HepG2 (cell line): ENCODE results near the gene DTNA. TPM values are rescaled to one million over a fixed set of nuclear protein-coding genes. Genes with fewer than 3 reads are reported as not detected.
A peak's percentile ranks its signal among the peaks of the same experiment; 100 is the strongest.

Source experiments
- CHCHD3 ChIP-seq: sonication (generic); formaldehyde crosslinking; IDR thresholded peaks from 2 replicates; pipeline ENCODE4 v1.8.0; 2022; ENCODE audit warnings: mild to moderate bottlenecking, missing genetic modification reagents, moderate library complexity
- CREB1 ChIP-seq, 2 experiments: fragments of 450-650 bp in 1 of 2; IDR thresholded peaks; 2 replicates each; pipeline ENCODE4 v1.6.1; 2016 to 2017; ENCODE audit warnings: control low read depth in 1 of 2, mild to moderate bottlenecking in 1 of 2, missing compliant biosample characterization in 1 of 2, missing genetic modification characterization in 1 of 2
- FOSL2 ChIP-seq: sonication (generic); formaldehyde crosslinking; IDR thresholded peaks from 2 replicates; pipeline ENCODE4 v1.4.0; 2020; ENCODE audit warnings: missing genetic modification reagents
- FOXA1 ChIP-seq, 2 experiments: fragments of 450-650 bp in 1 of 2; sonication (generic) in 1 of 2; formaldehyde crosslinking in 1 of 2; IDR thresholded peaks; 2 replicates each; pipeline versions ENCODE4 v1.4.0 to v1.6.1; 2016 to 2020; ENCODE audit warnings: missing genetic modification reagents in 1 of 2
- FOXA3 ChIP-seq: IDR thresholded peaks from 2 replicates; pipeline ENCODE4 v1.6.1; 2016; ENCODE audit warnings: missing genetic modification reagents, missing compliant biosample characterization
- HES4 ChIP-seq: sonication (generic); formaldehyde crosslinking; IDR thresholded peaks from 2 replicates; pipeline ENCODE4 v1.9.0; 2021; ENCODE audit warnings: mild to moderate bottlenecking, missing genetic modification reagents, borderline replicate concordance
- IKZF4 ChIP-seq: sonication (generic); formaldehyde crosslinking; IDR thresholded peaks from 2 replicates; pipeline ENCODE4 v1.5.1; 2020; ENCODE audit warnings: borderline replicate concordance, mild to moderate bottlenecking, low read depth, missing genetic modification reagents; ENCODE audit errors: not compliant biosample characterization
- MXI1 ChIP-seq: IDR thresholded peaks from 3 replicates; pipeline ENCODE4 v1.6.1; 2012; ENCODE audit warnings: low read depth, low read length, inconsistent platforms, borderline replicate concordance
- SALL2 ChIP-seq: sonication (generic); formaldehyde crosslinking; IDR thresholded peaks from 2 replicates; pipeline ENCODE4 v1.8.1; 2023; ENCODE audit warnings: mild to moderate bottlenecking, missing genetic modification reagents, inconsistent platforms
- SATB2 ChIP-seq: sonication (generic); formaldehyde crosslinking; IDR thresholded peaks from 2 replicates; pipeline ENCODE4 v1.5.0; 2020; ENCODE audit warnings: missing genetic modification reagents
- SRY ChIP-seq: sonication (generic); formaldehyde crosslinking; IDR thresholded peaks from 2 replicates; pipeline ENCODE4 v1.8.0; 2022; ENCODE audit warnings: mild to moderate bottlenecking, missing genetic modification reagents
- ZFP82 ChIP-seq: sonication (generic); formaldehyde crosslinking; IDR thresholded peaks from 2 replicates; pipeline ENCODE4 v1.5.1; 2020; ENCODE audit warnings: mild to moderate bottlenecking, missing genetic modification reagents, borderline replicate concordance
- ZFX ChIP-seq: sonication (generic); formaldehyde crosslinking; IDR thresholded peaks from 2 replicates; pipeline ENCODE4 v1.4.0; 2020; ENCODE audit warnings: mild to moderate bottlenecking, low read depth, missing genetic modification reagents, moderate library complexity
- ZNF496 ChIP-seq: sonication (generic); formaldehyde crosslinking; IDR thresholded peaks from 2 replicates; pipeline ENCODE4 v1.8.1; 2023; ENCODE audit warnings: mild to moderate bottlenecking, moderate library complexity, missing genetic modification reagents; ENCODE audit not compliant: insufficient replicate concordance
- ZNF552 ChIP-seq: sonication (generic); formaldehyde crosslinking; IDR thresholded peaks from 2 replicates; pipeline ENCODE4 v1.9.0; 2022; ENCODE audit warnings: missing genetic modification reagents, mild to moderate bottlenecking, borderline replicate concordance
- ZNF737 ChIP-seq: sonication (generic); formaldehyde crosslinking; IDR thresholded peaks from 2 replicates; pipeline ENCODE4 v1.5.0; 2020; ENCODE audit warnings: missing genetic modification reagents, mild to moderate bottlenecking, borderline replicate concordance
- ZNF816 ChIP-seq: sonication (generic); formaldehyde crosslinking; IDR thresholded peaks from 2 replicates; pipeline ENCODE4 v1.8.0; 2022; ENCODE audit warnings: missing genetic modification reagents, mild to moderate bottlenecking, borderline replicate concordance
- ZNF83 ChIP-seq: sonication (generic); formaldehyde crosslinking; IDR thresholded peaks from 2 replicates; pipeline ENCODE4 v1.4.0; 2020; ENCODE audit warnings: missing genetic modification reagents, mild to moderate bottlenecking, borderline replicate concordance
- ZSCAN12 ChIP-seq: sonication (generic); formaldehyde crosslinking; IDR thresholded peaks from 2 replicates; pipeline ENCODE4 v1.9.0; 2021; ENCODE audit warnings: mild to moderate bottlenecking, missing genetic modification reagents
- polyA plus RNA-seq, 8 experiments: library from polyadenylated mRNA; depleted of rRNA in 3 of 8; stranded (reverse) in 7 of 8; unstranded in 1 of 8; fragments of >200 nt; fragmentation: Illumina TruSeq in 4 of 8; extraction: Trizol in 4 of 8; gene quantifications; 2 replicates each; pipeline versions ENCODE4 v1.2.1 to v1.2.3, GENCODE V29; 2011 to 2016; ENCODE audit warnings: low read depth in 4 of 8, missing spikeins in 1 of 8, mixed read lengths in 1 of 8; ENCODE audit not compliant: insufficient read depth in 1 of 8
- total RNA-seq, 5 experiments: library from RNA; depleted of rRNA; stranded (reverse); fragments of >200 nt; fragmentation: Illumina TruSeq; extraction: Trizol; gene quantifications; 2 replicates each; pipeline ENCODE4 v1.2.3, GENCODE V29; 2016; ENCODE audit warnings: low read depth in 1 of 5
- TF ChIP-seq, protein P1 (sequence below): sonication (generic); formaldehyde crosslinking; IDR thresholded peaks from 2 replicates; pipeline ENCODE4 v1.4.0; 2020; ENCODE audit warnings: missing genetic modification reagents
- TF ChIP-seq, protein P2 (sequence below): sonication (generic); formaldehyde crosslinking; conservative IDR thresholded peaks from 2 replicates; pipeline ENCODE4 v1.4.0; 2020; ENCODE audit warnings: missing genetic modification reagents
- TF ChIP-seq, protein P3 (sequence below): sonication (generic); formaldehyde crosslinking; IDR thresholded peaks from 2 replicates; pipeline ENCODE4 v1.4.0; 2020; ENCODE audit warnings: missing genetic modification reagents

DTNA gene
- total and polyA plus RNA-seq, 2 of the 13 experiments (the other 11 are each of a cell fraction or from before 2014, with no cell fraction given): 8.5 to 29.0 TPM

DNA sequence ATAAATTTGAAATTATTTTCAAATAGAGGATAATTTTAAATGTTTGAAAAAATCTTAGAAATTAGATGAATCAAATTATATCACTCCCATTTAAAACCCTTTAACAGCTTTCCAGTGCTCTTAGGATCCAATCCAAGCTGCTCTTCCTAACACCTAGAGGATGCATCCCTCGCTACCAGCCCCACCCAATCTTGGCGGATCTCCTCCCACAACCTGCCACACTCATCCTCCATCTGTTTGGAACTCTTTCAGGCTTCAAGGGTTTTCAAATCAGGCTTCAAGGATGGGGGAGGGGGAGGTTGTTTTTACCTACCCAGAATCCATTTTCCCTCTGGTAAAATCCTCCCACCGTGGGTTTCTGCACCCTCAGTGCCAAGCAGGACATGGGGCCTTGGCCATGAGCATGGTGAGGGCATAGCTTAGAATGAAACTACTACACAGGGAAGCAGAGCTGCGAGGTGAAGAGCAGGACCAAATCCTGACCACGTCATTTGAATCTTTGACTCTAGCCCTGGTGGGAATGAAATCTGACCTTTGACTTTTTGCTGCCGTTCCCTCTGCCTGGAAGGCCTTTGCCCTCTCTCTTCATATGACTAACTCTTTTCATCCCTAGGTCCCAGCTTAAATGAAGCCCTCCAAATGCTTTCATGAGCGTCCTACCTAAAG, 218.1 kb downstream of the DTNA start (continued):
- TF ChIP-seq ZNF83 (CRISPR knock-in tag) (no peak), ZNF737 (CRISPR knock-in tag) (no peak), IKZF4 (CRISPR knock-in tag) (no peak), FOXA1 (IDR thresholded peaks at IDR 0.05) (no peak), FOXA1 (CRISPR knock-in tag; IDR thresholded peaks at IDR 0.05) (peak; percentile 37), ZSCAN12 (CRISPR knock-in tag) (no peak), ZNF552 (CRISPR knock-in tag) (no peak), ZNF496 (CRISPR knock-in tag) (no peak), CREB1 (IDR thresholded peaks at IDR 0.05) (peak; percentile 71), CREB1 (CRISPR knock-in tag; IDR thresholded peaks at IDR 0.05) (peak; percentile 79), HES4 (CRISPR knock-in tag) (no peak), SRY (CRISPR knock-in tag) (no peak), ZNF816 (CRISPR knock-in tag) (no peak), MXI1 (peak; percentile 12; the same call in 1 of the 3 replicates), FOXA3 (CRISPR knock-in tag) (peak; percentile 74), ZFP82 (CRISPR knock-in tag) (no peak), FOSL2 (CRISPR knock-in tag) (peak; percentile 93), ZFX (CRISPR knock-in tag) (peak; percentile 64), SATB2 (no peak), CHCHD3 (CRISPR knock-in tag) (no peak), SALL2 (CRISPR knock-in tag) (no peak)
- TF ChIP-seq, protein P1, sequence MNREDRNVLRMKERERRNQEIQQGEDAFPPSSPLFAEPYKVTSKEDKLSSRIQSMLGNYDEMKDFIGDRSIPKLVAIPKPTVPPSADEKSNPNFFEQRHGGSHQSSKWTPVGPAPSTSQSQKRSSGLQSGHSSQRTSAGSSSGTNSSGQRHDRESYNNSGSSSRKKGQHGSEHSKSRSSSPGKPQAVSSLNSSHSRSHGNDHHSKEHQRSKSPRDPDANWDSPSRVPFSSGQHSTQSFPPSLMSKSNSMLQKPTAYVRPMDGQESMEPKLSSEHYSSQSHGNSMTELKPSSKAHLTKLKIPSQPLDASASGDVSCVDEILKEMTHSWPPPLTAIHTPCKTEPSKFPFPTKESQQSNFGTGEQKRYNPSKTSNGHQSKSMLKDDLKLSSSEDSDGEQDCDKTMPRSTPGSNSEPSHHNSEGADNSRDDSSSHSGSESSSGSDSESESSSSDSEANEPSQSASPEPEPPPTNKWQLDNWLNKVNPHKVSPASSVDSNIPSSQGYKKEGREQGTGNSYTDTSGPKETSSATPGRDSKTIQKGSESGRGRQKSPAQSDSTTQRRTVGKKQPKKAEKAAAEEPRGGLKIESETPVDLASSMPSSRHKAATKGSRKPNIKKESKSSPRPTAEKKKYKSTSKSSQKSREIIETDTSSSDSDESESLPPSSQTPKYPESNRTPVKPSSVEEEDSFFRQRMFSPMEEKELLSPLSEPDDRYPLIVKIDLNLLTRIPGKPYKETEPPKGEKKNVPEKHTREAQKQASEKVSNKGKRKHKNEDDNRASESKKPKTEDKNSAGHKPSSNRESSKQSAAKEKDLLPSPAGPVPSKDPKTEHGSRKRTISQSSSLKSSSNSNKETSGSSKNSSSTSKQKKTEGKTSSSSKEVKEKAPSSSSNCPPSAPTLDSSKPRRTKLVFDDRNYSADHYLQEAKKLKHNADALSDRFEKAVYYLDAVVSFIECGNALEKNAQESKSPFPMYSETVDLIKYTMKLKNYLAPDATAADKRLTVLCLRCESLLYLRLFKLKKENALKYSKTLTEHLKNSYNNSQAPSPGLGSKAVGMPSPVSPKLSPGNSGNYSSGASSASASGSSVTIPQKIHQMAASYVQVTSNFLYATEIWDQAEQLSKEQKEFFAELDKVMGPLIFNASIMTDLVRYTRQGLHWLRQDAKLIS (CRISPR knock-in tag): no peak
- TF ChIP-seq, protein P2, sequence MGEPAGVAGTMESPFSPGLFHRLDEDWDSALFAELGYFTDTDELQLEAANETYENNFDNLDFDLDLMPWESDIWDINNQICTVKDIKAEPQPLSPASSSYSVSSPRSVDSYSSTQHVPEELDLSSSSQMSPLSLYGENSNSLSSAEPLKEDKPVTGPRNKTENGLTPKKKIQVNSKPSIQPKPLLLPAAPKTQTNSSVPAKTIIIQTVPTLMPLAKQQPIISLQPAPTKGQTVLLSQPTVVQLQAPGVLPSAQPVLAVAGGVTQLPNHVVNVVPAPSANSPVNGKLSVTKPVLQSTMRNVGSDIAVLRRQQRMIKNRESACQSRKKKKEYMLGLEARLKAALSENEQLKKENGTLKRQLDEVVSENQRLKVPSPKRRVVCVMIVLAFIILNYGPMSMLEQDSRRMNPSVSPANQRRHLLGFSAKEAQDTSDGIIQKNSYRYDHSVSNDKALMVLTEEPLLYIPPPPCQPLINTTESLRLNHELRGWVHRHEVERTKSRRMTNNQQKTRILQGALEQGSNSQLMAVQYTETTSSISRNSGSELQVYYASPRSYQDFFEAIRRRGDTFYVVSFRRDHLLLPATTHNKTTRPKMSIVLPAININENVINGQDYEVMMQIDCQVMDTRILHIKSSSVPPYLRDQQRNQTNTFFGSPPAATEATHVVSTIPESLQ: no peak
- TF ChIP-seq, protein P3, sequence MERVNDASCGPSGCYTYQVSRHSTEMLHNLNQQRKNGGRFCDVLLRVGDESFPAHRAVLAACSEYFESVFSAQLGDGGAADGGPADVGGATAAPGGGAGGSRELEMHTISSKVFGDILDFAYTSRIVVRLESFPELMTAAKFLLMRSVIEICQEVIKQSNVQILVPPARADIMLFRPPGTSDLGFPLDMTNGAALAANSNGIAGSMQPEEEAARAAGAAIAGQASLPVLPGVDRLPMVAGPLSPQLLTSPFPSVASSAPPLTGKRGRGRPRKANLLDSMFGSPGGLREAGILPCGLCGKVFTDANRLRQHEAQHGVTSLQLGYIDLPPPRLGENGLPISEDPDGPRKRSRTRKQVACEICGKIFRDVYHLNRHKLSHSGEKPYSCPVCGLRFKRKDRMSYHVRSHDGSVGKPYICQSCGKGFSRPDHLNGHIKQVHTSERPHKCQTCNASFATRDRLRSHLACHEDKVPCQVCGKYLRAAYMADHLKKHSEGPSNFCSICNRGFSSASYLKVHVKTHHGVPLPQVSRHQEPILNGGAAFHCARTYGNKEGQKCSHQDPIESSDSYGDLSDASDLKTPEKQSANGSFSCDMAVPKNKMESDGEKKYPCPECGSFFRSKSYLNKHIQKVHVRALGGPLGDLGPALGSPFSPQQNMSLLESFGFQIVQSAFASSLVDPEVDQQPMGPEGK (CRISPR knock-in tag): no peak; the same call in 1 of the 2 replicates
